Neural cell (in vitro differentiated cells): Measurements from ENCODE around the gene MAML3. TPM values are rescaled to one million over a fixed set of nuclear protein-coding genes. Genes with fewer than 3 reads are reported as not detected.

Experiments
- H2AFZ ChIP-seq: fragments of 200-600, 300-800 bp; sonication (generic), shearing (Covaris generic); 2 replicates; pipeline ENCODE4 v1.6.0; 2014; ENCODE audit warnings: low read depth, mild to moderate bottlenecking, antibody characterized with exemption, low read length, moderate library complexity
- H3F3A ChIP-seq: fragments of 200-600 bp; shearing (Covaris generic); 2 replicates; pipeline ENCODE4 v1.6.1; 2016; ENCODE audit warnings: mild to moderate bottlenecking, moderate library complexity, mixed read lengths, antibody characterized with exemption, low read length; ENCODE audit not compliant: insufficient read depth, poor library complexity, severe bottlenecking
- H3K27ac ChIP-seq: fragments of 200-600, 300-800 bp; sonication (generic), shearing (Covaris generic); 2 replicates; pipeline ENCODE4 v1.5.1; 2014; ENCODE audit warnings: mild to moderate bottlenecking, low read length, moderate library complexity
- H3K27me3 ChIP-seq: fragments of 300-800, 200-600 bp; sonication (generic), shearing (Covaris generic); 2 replicates; pipeline ENCODE4 v1.6.0; 2014; ENCODE audit warnings: mild to moderate bottlenecking, low read depth, low read length, moderate library complexity; ENCODE audit not compliant: insufficient read depth
- H3K36me3 ChIP-seq: fragments of 300-800, 200-600 bp; sonication (generic), shearing (Covaris generic); 2 replicates; pipeline ENCODE4 v1.5.1; 2014; ENCODE audit warnings: mild to moderate bottlenecking, antibody characterized with exemption, low read length, moderate library complexity; ENCODE audit not compliant: insufficient read depth
- H3K4me2 ChIP-seq: fragments of 300-800, 200-600 bp; sonication (generic), shearing (Covaris generic); 2 replicates; pipeline ENCODE4 v1.6.0; 2014; ENCODE audit warnings: mild to moderate bottlenecking, low read length
- H3K4me3 ChIP-seq: fragments of 300-800, 200-600 bp; sonication (generic), shearing (Covaris generic); 2 replicates; pipeline ENCODE4 v1.5.1; 2014; ENCODE audit warnings: mild to moderate bottlenecking, low read length, moderate library complexity
- H3K79me2 ChIP-seq: fragments of 200-600 bp; shearing (Covaris generic); replicated peaks from 2 replicates; pipeline ENCODE4 v1.6.0; 2014; ENCODE audit warnings: mild to moderate bottlenecking, low read length, moderate library complexity; ENCODE audit not compliant: insufficient read depth
- H3K9ac ChIP-seq: fragments of 300-800, 200-600 bp; sonication (generic), shearing (Covaris generic); 2 replicates; pipeline ENCODE4 v1.6.1; 2016; ENCODE audit warnings: mild to moderate bottlenecking, low read length, mixed read lengths
- H3K9me2 ChIP-seq: fragments of 200-600 bp; shearing (Covaris generic); 2 replicates; pipeline ENCODE4 v1.6.1; 2016; ENCODE audit warnings: mild to moderate bottlenecking, low read length, mixed read lengths; ENCODE audit not compliant: insufficient read depth
- H3K9me3 ChIP-seq: fragments of 200-600, 300-800 bp; sonication (generic), shearing (Covaris generic); 2 replicates; pipeline ENCODE4 v1.6.1; 2016; ENCODE audit warnings: mild to moderate bottlenecking, mixed run types, low read length, moderate library complexity, mixed read lengths
- H4K20me1 ChIP-seq: fragments of 200-600 bp; shearing (Covaris generic); 2 replicates; pipeline ENCODE4 v1.6.1; 2016; ENCODE audit warnings: mild to moderate bottlenecking, mixed run types; ENCODE audit not compliant: insufficient read depth
- CTCF ChIP-seq: fragments of 450-650 bp; IDR thresholded peaks from 2 replicates; pipeline ENCODE4 v1.5.1; 2014; ENCODE audit warnings: antibody characterized with exemption, mild to moderate bottlenecking, moderate library complexity; ENCODE audit not compliant: poor library complexity, severe bottlenecking
- EP300 ChIP-seq: fragments of 450-650 bp; conservative IDR thresholded peaks from 2 replicates; pipeline ENCODE4 v1.6.1; 2014; ENCODE audit warnings: antibody characterized with exemption, mild to moderate bottlenecking, moderate library complexity; ENCODE audit not compliant: poor library complexity, severe bottlenecking
- EZH2 ChIP-seq: fragments of 200-600, 300-800 bp; shearing (Covaris generic), sonication (generic); IDR thresholded peaks from 2 replicates; pipeline ENCODE4 v1.6.1; 2014; ENCODE audit warnings: antibody characterized with exemption, low read length, borderline replicate concordance, mild to moderate bottlenecking; ENCODE audit not compliant: insufficient read depth, poor library complexity, severe bottlenecking
- MXI1 ChIP-seq: fragments of 450-650 bp; conservative IDR thresholded peaks from 2 replicates; pipeline ENCODE4 v1.6.1; 2014; ENCODE audit warnings: antibody characterized with exemption, mild to moderate bottlenecking; ENCODE audit not compliant: poor library complexity, severe bottlenecking
- POLR2AphosphoS5 ChIP-seq: IDR thresholded peaks from 2 replicates; pipeline ENCODE4 v1.6.1; 2012
- RAD21 ChIP-seq: fragments of 450-650 bp; conservative IDR thresholded peaks from 2 replicates; pipeline ENCODE4 v1.6.1; 2014; ENCODE audit warnings: antibody characterized with exemption, mild to moderate bottlenecking, moderate library complexity
- REST ChIP-seq: IDR thresholded peaks from 2 replicates; pipeline ENCODE4 v1.6.1; 2012; ENCODE audit warnings: borderline replicate concordance
- SMC3 ChIP-seq: fragments of 450-650 bp; conservative IDR thresholded peaks from 2 replicates; pipeline ENCODE4 v1.6.1; 2014; ENCODE audit warnings: antibody characterized with exemption, mild to moderate bottlenecking, moderate library complexity; ENCODE audit not compliant: poor library complexity
- TAF1 ChIP-seq: IDR thresholded peaks from 2 replicates; pipeline ENCODE4 v1.6.1; 2012; ENCODE audit warnings: low read depth
- polyA plus RNA-seq: library from polyadenylated mRNA; depleted of rRNA; stranded (reverse); fragments of >200 nt; gene quantifications from 2 replicates; pipeline ENCODE4 v1.2.3, GENCODE V29; 2014

MAML3 gene
- polyA plus RNA-seq, 1 donor from 2014 or later, result 10.2 TPM

GRCh38 chr4:140096921-140097320 is 57.1 kb downstream of the MAML3 start:
- Histone ChIP-seq H4K20me1 (no peaks in the 10 kb centered on the region), H3K79me2 (peaks cover 20% of the 10 kb centered on the region), H3K27ac (no peak overlapping the region), H3K36me3 (no peaks in the 10 kb centered on the region), H3K27me3 (no peaks in the 10 kb centered on the region), H3K9me3 (no peaks in the 10 kb centered on the region), H3K4me2 (no peak overlapping the region), H3K4me3 (no peak overlapping the region), H3F3A (no peaks in the 10 kb centered on the region), H2AFZ (no peak overlapping the region), H3K9ac (no peak overlapping the region), H3K9me2 (no peaks in the 10 kb centered on the region)
- TF ChIP-seq EP300, result no peak
- no peak for TF ChIP-seq CTCF
- TF ChIP-seq MXI1, result no peak
- TF ChIP-seq POLR2AphosphoS5, result no peak
- no peak for TF ChIP-seq TAF1
- no peak for TF ChIP-seq EZH2

- Histone ChIP-seq H2AFZ (no peak overlapping the region), H3K79me2 (peaks cover 20% of the 10 kb centered on the region), H3K9ac (no peak overlapping the region), H3K27me3 (no peaks in the 10 kb centered on the region), H3K9me2 (no peaks in the 10 kb centered on the region), H3K27ac (no peak overlapping the region), H3F3A (no peaks in the 10 kb centered on the region), H4K20me1 (no peaks in the 10 kb centered on the region), H3K4me2 (no peak overlapping the region), H3K4me3 (no peak overlapping the region), H3K9me3 (no peaks in the 10 kb centered on the region), H3K36me3 (no peaks in the 10 kb centered on the region)
- TF ChIP-seq POLR2AphosphoS5, result no peak
- no peak for TF ChIP-seq SMC3
- TF ChIP-seq EZH2, result no peak
- no peak for TF ChIP-seq MXI1
- no peak for TF ChIP-seq CTCF
- no peak for TF ChIP-seq EP300
- no peak for TF ChIP-seq TAF1
- no peak for TF ChIP-seq RAD21
- no peak for TF ChIP-seq REST
These were observed 57.5 kb downstream of the MAML3 start for GRCh38 chr4:140096483-140096861.
